ENCODE measurements around the gene FBXO42. TPM values are rescaled to one million over a fixed set of nuclear protein-coding genes. Genes with fewer than 3 reads are reported as not detected.

The FBXO42 gene
- total RNA-seq, 2 donors from 2014 or later: 17.6 to 20.0 TPM

DNA sequence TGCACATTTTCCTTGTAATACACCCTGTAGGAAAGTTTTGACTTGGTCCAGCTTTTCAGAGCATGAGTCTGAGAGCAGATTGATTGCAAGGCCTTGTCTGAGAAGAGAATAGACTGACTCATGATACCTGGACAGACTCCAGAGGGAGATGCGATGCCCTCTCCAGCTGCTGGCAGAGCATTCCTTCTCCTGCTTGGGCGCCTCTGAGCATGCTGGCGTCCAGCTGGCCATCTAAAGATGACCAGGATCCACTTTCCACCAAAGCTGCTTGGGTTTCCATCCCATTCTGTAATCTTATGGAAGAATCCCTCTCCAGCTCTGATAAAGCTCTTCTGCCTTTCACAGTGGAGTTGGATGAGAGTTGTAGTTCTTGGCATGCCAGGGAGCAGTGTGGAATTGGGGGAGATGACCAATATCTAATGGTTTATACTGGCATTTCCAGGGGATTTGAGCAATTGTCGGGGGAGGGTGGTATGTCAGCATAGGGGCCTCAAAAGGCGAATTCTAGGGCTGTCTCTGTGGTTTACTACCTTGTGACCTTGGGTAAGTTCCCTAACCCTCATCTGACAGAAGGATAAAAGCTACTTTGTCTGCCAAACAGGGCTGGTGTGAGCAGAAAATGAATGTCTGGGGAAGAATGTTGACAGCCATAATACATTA is 34.3 kb upstream of the FBXO42 start:
- no peaks in the 10 kb centered on the region for H3K27me3 Mint-ChIP-seq (ENCODE audit: insufficient read depth)
- no peak overlapping the region for H3K27ac ChIP-seq (ENCODE audit: low read depth, low read length)
- H3K27me3 ChIP-seq (ENCODE audit: control insufficient read depth, insufficient read depth, low read length, poor library complexity, severe bottlenecking): no peaks in the 10 kb centered on the region
- H3K9me3 ChIP-seq (ENCODE audit: control insufficient read depth, low read length): no peaks in the 10 kb centered on the region
- peaks cover 9% of the 10 kb centered on the region for H3K4me1 ChIP-seq (ENCODE audit: control insufficient read depth, insufficient read depth, low read length)
- no peak overlapping the region for H3K9ac ChIP-seq (ENCODE audit: extremely low read depth, low read length, poor library complexity, severe bottlenecking)
- no peaks in the 10 kb centered on the region for H3K36me3 ChIP-seq (ENCODE audit: control insufficient read depth, insufficient read depth, low read length)
- H3K9me3 Mint-ChIP-seq: no peaks in the 10 kb centered on the region
- H3K4me3 ChIP-seq (ENCODE audit: low read length): no peak overlapping the region
- DNase-seq: no peak
- peaks cover 3% of the 10 kb centered on the region for H3K36me3 Mint-ChIP-seq (ENCODE audit: low read depth)
- H3K27ac Mint-ChIP-seq: no peak overlapping the region
- no peak for TF ChIP-seq CTCF (conservative IDR thresholded peaks at IDR 0.05)
- H3K4me3 Mint-ChIP-seq: no peak overlapping the region
- WGBS, 2 experiments (ENCODE audit: insufficient coverage in 1 of 2, insufficient read length in 1 of 2): 93 to 96% methylated on average over 3 to 5 of the region's 5 CpGs
- peaks cover 35% of the 10 kb centered on the region for H3K4me1 Mint-ChIP-seq

DNA sequence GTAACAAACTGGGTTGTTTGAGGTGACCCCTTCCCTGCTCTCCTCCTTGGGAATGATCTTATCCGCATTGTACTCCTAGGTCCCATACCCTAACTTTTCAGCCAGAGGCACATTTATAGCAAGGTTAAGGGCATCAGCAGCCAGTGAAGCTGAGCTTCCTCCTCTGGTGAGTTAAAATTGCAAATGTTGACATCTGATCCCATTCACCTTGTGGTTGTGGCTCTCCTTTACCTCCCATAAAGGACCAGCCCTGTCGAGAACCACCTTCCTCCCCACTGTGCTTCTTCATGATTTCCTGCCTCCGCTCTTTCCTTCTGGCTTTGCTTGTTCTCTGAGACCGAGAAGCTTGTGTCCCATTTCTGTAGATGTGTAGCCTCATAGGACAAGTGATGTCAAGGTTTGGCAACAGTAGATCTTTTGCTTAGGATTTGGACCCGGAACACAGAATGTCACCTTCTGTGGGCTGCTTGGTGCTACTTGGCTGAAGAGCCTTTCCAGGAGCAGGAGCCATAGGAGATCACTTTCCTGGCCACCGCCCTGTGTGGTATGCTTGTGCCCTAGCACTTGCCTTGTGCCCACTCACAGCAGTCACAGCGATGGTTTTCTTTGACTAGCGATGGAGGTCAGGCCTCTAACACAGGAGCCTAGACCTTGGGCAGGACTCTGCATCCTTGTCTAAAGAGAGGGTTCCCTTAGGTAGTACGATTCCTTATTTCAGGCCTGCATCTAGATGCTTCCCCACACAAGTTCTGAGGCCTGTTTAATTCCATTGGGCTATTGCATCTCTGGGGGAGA is 33.6 kb upstream of the FBXO42 start:
- no peak overlapping the region for H3K27ac Mint-ChIP-seq

GRCh38 chr1:16383888-16384287 is 31.6 kb upstream of the FBXO42 start:
- no peak overlapping the region for H3K27ac ChIP-seq (ENCODE audit: low read depth, low read length)
- H3K27me3 Mint-ChIP-seq (ENCODE audit: insufficient read depth): no peaks in the 10 kb centered on the region
- TF ChIP-seq CTCF (conservative IDR thresholded peaks at IDR 0.05): no peak
- peaks cover 9% of the 10 kb centered on the region for H3K4me1 ChIP-seq (ENCODE audit: control insufficient read depth, insufficient read depth, low read length)
- peaks cover 20% of the 10 kb centered on the region for H3K4me1 Mint-ChIP-seq
- H3K27ac Mint-ChIP-seq: no peak overlapping the region
- no peak overlapping the region for H3K4me3 ChIP-seq (ENCODE audit: low read length)
- peaks cover 3% of the 10 kb centered on the region for H3K36me3 Mint-ChIP-seq (ENCODE audit: low read depth)
- WGBS, 2 experiments (ENCODE audit: insufficient coverage in 1 of 2, insufficient read length in 1 of 2): 98% methylated on average over 3 of the region's 5 CpGs; no CpG with 5 or more reads in 1 of the 2 experiments
- no peaks in the 10 kb centered on the region for H3K9me3 ChIP-seq (ENCODE audit: control insufficient read depth, low read length)
- H3K9ac ChIP-seq (ENCODE audit: extremely low read depth, low read length, poor library complexity, severe bottlenecking): no peak overlapping the region
- no peaks in the 10 kb centered on the region for H3K9me3 Mint-ChIP-seq
- H3K36me3 ChIP-seq (ENCODE audit: control insufficient read depth, insufficient read depth, low read length): no peaks in the 10 kb centered on the region
- no peaks in the 10 kb centered on the region for H3K27me3 ChIP-seq (ENCODE audit: control insufficient read depth, insufficient read depth, low read length, poor library complexity, severe bottlenecking)
- no peak for DNase-seq
- H3K4me3 Mint-ChIP-seq: no peak overlapping the region

More for the DNA sequence above, 33.6 kb upstream of the FBXO42 start:
- Mint-ChIP-seq H3K27me3 (ENCODE audit: insufficient read depth) (no peaks in the 10 kb centered on the region), H3K4me1 (peaks cover 27% of the 10 kb centered on the region), H3K4me3 (no peak overlapping the region), H3K9me3 (no peaks in the 10 kb centered on the region), H3K36me3 (ENCODE audit: low read depth) (peaks cover 3% of the 10 kb centered on the region)
- Histone ChIP-seq H3K4me1 (ENCODE audit: control insufficient read depth, insufficient read depth, low read length) (peaks cover 9% of the 10 kb centered on the region), H3K27me3 (ENCODE audit: control insufficient read depth, insufficient read depth, low read length, poor library complexity, severe bottlenecking) (no peaks in the 10 kb centered on the region), H3K9me3 (ENCODE audit: control insufficient read depth, low read length) (no peaks in the 10 kb centered on the region), H3K4me3 (ENCODE audit: low read length) (no peak overlapping the region), H3K36me3 (ENCODE audit: control insufficient read depth, insufficient read depth, low read length) (no peaks in the 10 kb centered on the region), H3K9ac (ENCODE audit: extremely low read depth, low read length, poor library complexity, severe bottlenecking) (no peak overlapping the region), H3K27ac (ENCODE audit: low read depth, low read length) (no peak overlapping the region)
- WGBS, 2 experiments (ENCODE audit: insufficient coverage in 1 of 2, insufficient read length in 1 of 2): 91 to 100% methylated on average over 6 to 9 of the region's 9 CpGs
- TF ChIP-seq CTCF (conservative IDR thresholded peaks at IDR 0.05): no peak
- no peak for DNase-seq
